ENCODE measurements around the gene DPRX.

The DPRX gene

GRCh38 chr19:53631949-53632407 is at the start of gene DPRX:
Gene DPRX (plus strand): TSS chr19:53631999. CDS start chr19:53632107, 108 bp downstream.
- no peak for DNase-seq

- no peak for DNase-seq
Measured at GRCh38 chr19:53583181-53583580, 48.6 kb upstream of the DPRX start.

GRCh38 chr19:53586277-53586691 is 45.5 kb upstream of the DPRX start:
- DNase-seq, result no peak

- DNase-seq, result no peak
Measured at GRCh38 chr19:53594811-53595509, 36.8 kb upstream of the DPRX start.

- no peak for DNase-seq
Measured at GRCh38 chr19:53595510-53595867, 36.3 kb upstream of the DPRX start.

GRCh38 chr19:53596056-53596455 is 35.7 kb upstream of the DPRX start:
- no peak for DNase-seq

GRCh38 chr19:53597023-53597422 is 34.8 kb upstream of the DPRX start:
- DNase-seq, result no peak

GRCh38 chr19:53598361-53598760 is 33.4 kb upstream of the DPRX start:
- no peak for DNase-seq

- no peak for DNase-seq
Measured at GRCh38 chr19:53600217-53600616, 31.6 kb upstream of the DPRX start.

GRCh38 chr19:53606031-53606430 is 25.8 kb upstream of the DPRX start:
- no peak for DNase-seq

- DNase-seq, result no peak
Measured at GRCh38 chr19:53608381-53608780, 23.4 kb upstream of the DPRX start.

- no peak for DNase-seq
Measured at GRCh38 chr19:53612762-53613526, 18.9 kb upstream of the DPRX start.

GRCh38 chr19:53621885-53622740 is 9.7 kb upstream of the DPRX start:
- DNase-seq, result no peak

GRCh38 chr19:53624771-53625545 is 6.8 kb upstream of the DPRX start:
- no peak for DNase-seq

GRCh38 chr19:53626486-53626885 is 5.3 kb upstream of the DPRX start:
- no peak for DNase-seq

GRCh38 chr19:53626976-53627375 is 4.8 kb upstream of the DPRX start:
- DNase-seq, result no peak

GRCh38 chr19:53634768-53635167 is 3.0 kb downstream of the DPRX start:
- no peak for DNase-seq

GRCh38 chr19:53639471-53639870 is 7.7 kb downstream of the DPRX start:
- no peak for DNase-seq

GRCh38 chr19:53642381-53643099 is 10.7 kb downstream of the DPRX start:
- no peak for DNase-seq

GRCh38 chr19:53644061-53644816 is 12.4 kb downstream of the DPRX start:
- DNase-seq, result no peak

- no peak for DNase-seq
Measured at GRCh38 chr19:53646144-53646543, 14.3 kb downstream of the DPRX start.
